ENCODE measurements around the gene WNT9A.

GRCh38 chr1:227925582-227926198, 22.0 kb downstream of the WNT9A start:
- TF ChIP-seq REST (IDR thresholded peaks at IDR 0.05; ENCODE audit: low read depth) (no peak), NFIC (IDR thresholded peaks at IDR 0.05) (no peak), RAD21 (IDR thresholded peaks at IDR 0.05; ENCODE audit: low read depth) (no peak)
